Measurements from ENCODE around the gene KIF1C. TPM values are rescaled to one million over a fixed set of nuclear protein-coding genes. Genes with fewer than 3 reads are reported as not detected.

The KIF1C gene
- total RNA-seq, 1 donor: 54.6 TPM

- Histone ChIP-seq H3K4me1 (ENCODE audit: insufficient read depth, low read length) (no peaks in the 10 kb centered on the region), H3K27me3 (ENCODE audit: insufficient read depth, low read length) (no peaks in the 10 kb centered on the region), H3K27ac (ENCODE audit: low read depth, low read length) (no peak overlapping the region), H4K20me1 (ENCODE audit: insufficient read depth, low read length) (no peaks in the 10 kb centered on the region), H3K4me3 (ENCODE audit: insufficient read depth, low read length) (no peak overlapping the region), H3K4me2 (ENCODE audit: insufficient read depth, low read length) (no peak overlapping the region), H3K36me3 (ENCODE audit: insufficient read depth, low read length) (no peaks in the 10 kb centered on the region), H2AFZ (ENCODE audit: low read length) (no peak overlapping the region), H3K9me3 (ENCODE audit: low read depth, low read length) (no peaks in the 10 kb centered on the region), H3K79me2 (ENCODE audit: insufficient read depth, low read length) (no peaks in the 10 kb centered on the region)
- no peak for DNase-seq (ENCODE audit: insufficient read length, low spot score, missing footprints)
- TF ChIP-seq CTCF (IDR thresholded peaks at IDR 0.05; ENCODE audit: extremely low read depth, low read depth, low read length): no peak
These were observed 46.9 kb downstream of the KIF1C start for GRCh38 chr17:5044630-5045029.

GRCh38 chr17:5045496-5045895 is 47.7 kb downstream of the KIF1C start:
- Histone ChIP-seq H3K9me3 (ENCODE audit: low read depth, low read length) (no peaks in the 10 kb centered on the region), H2AFZ (ENCODE audit: low read length) (no peak overlapping the region), H3K79me2 (ENCODE audit: insufficient read depth, low read length) (no peaks in the 10 kb centered on the region), H3K4me3 (ENCODE audit: insufficient read depth, low read length) (no peak overlapping the region), H3K36me3 (ENCODE audit: insufficient read depth, low read length) (no peaks in the 10 kb centered on the region), H3K27me3 (ENCODE audit: insufficient read depth, low read length) (no peaks in the 10 kb centered on the region), H3K4me1 (ENCODE audit: insufficient read depth, low read length) (no peaks in the 10 kb centered on the region), H3K27ac (ENCODE audit: low read depth, low read length) (no peak overlapping the region), H4K20me1 (ENCODE audit: insufficient read depth, low read length) (no peaks in the 10 kb centered on the region), H3K4me2 (ENCODE audit: insufficient read depth, low read length) (no peak overlapping the region)
- no peak for DNase-seq (ENCODE audit: insufficient read length, low spot score, missing footprints)
- TF ChIP-seq CTCF (IDR thresholded peaks at IDR 0.05; ENCODE audit: extremely low read depth, low read depth, low read length): no peak

GRCh38 chr17:5047446-5047845 is 49.7 kb downstream of the KIF1C start:
- Histone ChIP-seq H3K4me1 (ENCODE audit: insufficient read depth, low read length) (no peaks in the 10 kb centered on the region), H3K4me2 (ENCODE audit: insufficient read depth, low read length) (no peak overlapping the region), H3K79me2 (ENCODE audit: insufficient read depth, low read length) (no peaks in the 10 kb centered on the region), H3K4me3 (ENCODE audit: insufficient read depth, low read length) (no peak overlapping the region), H3K27ac (ENCODE audit: low read depth, low read length) (no peak overlapping the region), H3K27me3 (ENCODE audit: insufficient read depth, low read length) (no peaks in the 10 kb centered on the region), H4K20me1 (ENCODE audit: insufficient read depth, low read length) (no peaks in the 10 kb centered on the region), H3K9me3 (ENCODE audit: low read depth, low read length) (no peaks in the 10 kb centered on the region), H3K36me3 (ENCODE audit: insufficient read depth, low read length) (no peaks in the 10 kb centered on the region), H2AFZ (ENCODE audit: low read length) (no peak overlapping the region)
- no peak for TF ChIP-seq CTCF (IDR thresholded peaks at IDR 0.05; ENCODE audit: extremely low read depth, low read depth, low read length)
- no peak for DNase-seq (ENCODE audit: insufficient read length, low spot score, missing footprints)

GRCh38 chr17:5049314-5049841 is 51.6 kb downstream of the KIF1C start:
- Histone ChIP-seq H3K79me2 (ENCODE audit: insufficient read depth, low read length) (no peaks in the 10 kb centered on the region), H3K27me3 (ENCODE audit: insufficient read depth, low read length) (no peaks in the 10 kb centered on the region), H3K9me3 (ENCODE audit: low read depth, low read length) (no peaks in the 10 kb centered on the region), H3K4me1 (ENCODE audit: insufficient read depth, low read length) (no peaks in the 10 kb centered on the region), H4K20me1 (ENCODE audit: insufficient read depth, low read length) (no peaks in the 10 kb centered on the region), H3K4me3 (ENCODE audit: insufficient read depth, low read length) (no peak overlapping the region), H3K27ac (ENCODE audit: low read depth, low read length) (no peak overlapping the region), H3K36me3 (ENCODE audit: insufficient read depth, low read length) (no peaks in the 10 kb centered on the region), H3K4me2 (ENCODE audit: insufficient read depth, low read length) (no peak overlapping the region), H2AFZ (ENCODE audit: low read length) (peak overlapping the region; percentile 15)
- DNase-seq (ENCODE audit: insufficient read length, low spot score, missing footprints): no peak
- no peak for TF ChIP-seq CTCF (IDR thresholded peaks at IDR 0.05; ENCODE audit: extremely low read depth, low read depth, low read length)
